ENCODE data around the gene CACNA1C. TPM values are rescaled to one million over a fixed set of nuclear protein-coding genes. Genes with fewer than 3 reads are reported as not detected.
"Not testable (repeated sequence)": the region's sequence is repeated elsewhere in the genome, so short reads cannot be mapped to it uniquely, and the experiment has no call there.

The CACNA1C gene
- total RNA-seq, 1 donor from 2014 or later = 20.0 TPM

DNA sequence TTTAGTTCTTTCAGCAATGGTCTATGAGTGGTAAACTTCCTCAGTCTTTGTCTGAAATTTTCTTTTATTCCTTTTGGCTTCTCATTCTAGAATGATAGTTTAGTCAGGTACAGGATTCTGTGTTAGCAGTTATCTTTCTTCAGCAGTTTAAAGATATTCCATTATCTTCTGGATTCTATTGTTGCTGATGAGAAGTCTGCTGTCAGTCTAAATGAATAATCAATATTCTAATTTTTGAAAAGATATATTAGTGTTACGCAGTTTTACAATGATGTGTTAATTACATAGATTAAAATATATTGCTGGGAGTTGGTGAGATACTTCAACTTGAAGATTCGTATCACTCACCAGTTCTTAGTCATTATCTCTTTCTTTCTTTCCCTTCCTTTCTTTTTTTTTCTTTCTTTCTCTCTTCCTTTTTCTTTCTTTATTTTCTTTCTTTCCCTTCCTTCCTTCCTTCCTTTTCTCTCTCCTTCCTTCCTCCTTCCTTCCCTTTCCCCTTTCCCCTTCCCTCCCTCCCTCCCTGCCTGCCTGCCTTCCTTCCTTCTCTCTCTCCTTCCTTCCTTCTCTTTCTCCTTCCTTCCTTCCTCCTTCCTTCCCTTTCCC is 17.8 kb downstream of the CACNA1C start:
- DNase-seq (ENCODE audit: low spot score in 2 of 2) (no peak), FAIRE-seq (no peak)

- DNase-seq (ENCODE audit: low spot score in 2 of 2) = no peak
- no peak for FAIRE-seq
These were observed 22.0 kb downstream of the CACNA1C start for GRCh38 chr12:2074792-2075191.

- no peak for DNase-seq (ENCODE audit: low spot score in 2 of 2)
- no peak for FAIRE-seq
These were observed 22.9 kb downstream of the CACNA1C start for GRCh38 chr12:2075508-2076195.

GRCh38 chr12:2076196-2076570 is 23.4 kb downstream of the CACNA1C start:
- no peak for FAIRE-seq

DNA sequence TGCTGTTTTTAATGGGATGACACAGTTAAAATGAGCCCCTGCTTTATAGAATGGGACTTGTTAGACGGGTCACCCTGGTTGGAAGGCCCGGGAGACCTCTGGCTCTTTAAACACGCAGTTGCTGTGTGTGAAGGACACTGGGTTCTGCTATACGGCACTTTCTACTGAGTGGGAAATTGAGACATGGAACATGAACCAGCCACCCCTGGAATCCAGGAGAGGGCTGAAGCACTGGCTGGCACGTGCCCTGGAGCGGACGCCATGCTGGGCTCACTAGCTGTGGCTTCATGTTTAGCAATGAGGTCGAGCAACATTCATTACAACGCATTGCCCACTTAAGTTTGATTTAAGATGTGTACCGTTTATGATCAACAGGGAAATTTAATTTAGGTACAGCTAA is 23.9 kb downstream of the CACNA1C start:
- DNase-seq (ENCODE audit: low spot score in 2 of 2) (no peak), FAIRE-seq (no peak)

More at GRCh38 chr12:2076196-2076570, 23.4 kb downstream of the CACNA1C start:
- no peak for DNase-seq (ENCODE audit: low spot score in 2 of 2)

DNA sequence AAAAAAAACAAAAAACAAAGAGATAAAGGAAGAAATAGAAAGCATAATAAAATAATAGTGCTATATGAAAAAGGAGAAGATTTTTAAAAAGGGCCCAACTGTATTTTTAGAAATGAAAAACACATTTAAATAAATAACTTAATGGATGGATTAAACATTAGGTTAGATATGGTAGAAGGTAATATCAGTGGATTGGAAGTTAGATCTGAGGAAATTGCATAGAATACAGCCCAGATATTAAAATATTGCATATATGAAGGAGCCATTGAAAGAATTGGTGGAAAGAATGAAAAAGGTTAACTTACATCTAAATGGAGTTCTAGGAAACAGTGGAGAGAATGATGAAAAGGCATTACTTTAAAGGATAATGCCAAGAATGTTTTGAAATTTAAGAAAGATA is 27.8 kb downstream of the CACNA1C start:
- FAIRE-seq (no peak), DNase-seq (ENCODE audit: low spot score in 2 of 2) (no peak)

- FAIRE-seq (no peak), DNase-seq (ENCODE audit: low spot score in 2 of 2) (no peak)
These were observed 29.5 kb downstream of the CACNA1C start for GRCh38 chr12:2082321-2082720.

GRCh38 chr12:2083008-2083407 is 30.2 kb downstream of the CACNA1C start:
- DNase-seq (ENCODE audit: low spot score in 2 of 2) = no peak
- FAIRE-seq = no peak

GRCh38 chr12:2083561-2083960 is 30.8 kb downstream of the CACNA1C start:
- DNase-seq (ENCODE audit: low spot score in 2 of 2) = no peak
- no peak for FAIRE-seq

GRCh38 chr12:2084553-2085296 is 31.9 kb downstream of the CACNA1C start:
- FAIRE-seq = no peak
- DNase-seq (ENCODE audit: low spot score in 2 of 2) = no peak

GRCh38 chr12:2092354-2092753 is 39.6 kb downstream of the CACNA1C start:
- FAIRE-seq (no peak), DNase-seq (ENCODE audit: low spot score in 2 of 2) (no peak)

GRCh38 chr12:2092890-2093289 is 40.1 kb downstream of the CACNA1C start:
- FAIRE-seq = no peak
- DNase-seq (ENCODE audit: low spot score in 2 of 2) = no peak

DNA sequence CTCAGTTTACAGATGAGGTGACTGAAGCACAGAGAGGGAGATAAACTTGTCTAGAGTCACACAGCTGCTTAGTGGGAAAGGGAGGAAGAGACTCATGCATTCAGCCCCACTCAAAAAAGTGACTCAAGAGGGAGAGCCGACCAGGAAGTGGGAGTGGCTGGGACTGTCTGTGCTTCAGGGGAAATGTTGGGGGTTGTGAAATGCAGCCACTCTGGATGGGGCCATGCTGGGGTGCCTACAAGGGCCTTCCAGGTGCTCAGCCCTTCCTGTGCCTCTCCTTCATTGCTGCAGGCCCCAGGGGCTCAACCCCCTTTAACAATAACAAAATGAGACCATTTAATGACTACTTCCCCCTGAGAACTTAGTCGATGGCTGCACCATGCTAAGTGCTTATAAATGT is 41.8 kb downstream of the CACNA1C start:
- DNase-seq (ENCODE audit: low spot score in 2 of 2) (no peak), FAIRE-seq (no peak)

- DNase-seq (ENCODE audit: low spot score in 2 of 2) (no peak), FAIRE-seq (no peak)
These were observed 43.1 kb downstream of the CACNA1C start for GRCh38 chr12:2095878-2096277.

DNA sequence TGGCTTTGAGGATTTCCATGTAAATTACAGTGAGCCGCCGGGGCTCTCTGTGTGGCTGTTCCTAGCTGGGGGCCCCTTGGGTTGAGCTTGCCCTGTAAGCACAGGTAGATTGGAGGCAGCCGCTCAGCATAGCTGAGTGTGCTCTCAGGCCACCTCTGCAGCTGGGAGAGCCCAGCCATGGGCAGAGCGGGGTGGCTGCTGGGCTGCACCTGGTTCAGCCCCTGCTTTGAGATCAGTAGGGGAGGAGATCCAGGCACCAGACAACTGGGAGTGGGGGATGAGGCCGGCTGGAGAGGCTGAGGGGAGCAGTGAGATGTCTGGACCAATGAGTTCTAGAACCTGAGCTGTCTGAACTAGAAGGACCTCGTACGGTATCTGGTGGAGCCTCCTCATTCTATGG is 44.8 kb downstream of the CACNA1C start:
- FAIRE-seq (no peak), DNase-seq (ENCODE audit: low spot score in 2 of 2) (no peak)

- FAIRE-seq (no peak), DNase-seq (ENCODE audit: low spot score in 2 of 2) (no peak)
These were observed 46.1 kb downstream of the CACNA1C start for GRCh38 chr12:2098852-2099251.

GRCh38 chr12:2099595-2099994 is 46.8 kb downstream of the CACNA1C start:
- FAIRE-seq (no peak), DNase-seq (ENCODE audit: low spot score in 2 of 2) (no peak)

- FAIRE-seq = no peak
- no peak for DNase-seq (ENCODE audit: low spot score in 2 of 2)
These were observed 48.6 kb downstream of the CACNA1C start for GRCh38 chr12:2101359-2101758.

DNA sequence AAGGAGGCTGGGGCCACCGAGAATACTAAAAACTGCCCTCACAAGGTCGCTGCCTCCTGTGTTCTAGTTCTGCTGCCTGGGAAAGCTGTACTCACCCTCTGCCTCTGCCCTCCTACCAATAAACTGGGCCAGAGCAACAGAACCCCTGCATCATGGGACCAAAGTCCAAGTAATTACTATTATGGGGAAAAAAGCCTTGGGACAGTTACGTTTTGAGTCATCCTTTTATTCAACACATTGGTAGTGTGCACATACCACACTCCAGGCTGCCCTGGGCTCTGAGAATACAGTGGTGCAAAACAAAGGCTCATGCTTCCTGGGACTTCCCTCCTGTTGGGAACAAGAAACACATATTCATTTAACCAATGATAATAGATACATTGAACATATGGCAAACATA is 49.0 kb downstream of the CACNA1C start:
- DNase-seq (ENCODE audit: low spot score in 2 of 2) (no peak), FAIRE-seq (no peak)

GRCh38 chr12:2102736-2103135 is 49.9 kb downstream of the CACNA1C start:
- not testable (repeated sequence) for FAIRE-seq; DNase-seq (ENCODE audit: low spot score in 2 of 2)

DNA sequence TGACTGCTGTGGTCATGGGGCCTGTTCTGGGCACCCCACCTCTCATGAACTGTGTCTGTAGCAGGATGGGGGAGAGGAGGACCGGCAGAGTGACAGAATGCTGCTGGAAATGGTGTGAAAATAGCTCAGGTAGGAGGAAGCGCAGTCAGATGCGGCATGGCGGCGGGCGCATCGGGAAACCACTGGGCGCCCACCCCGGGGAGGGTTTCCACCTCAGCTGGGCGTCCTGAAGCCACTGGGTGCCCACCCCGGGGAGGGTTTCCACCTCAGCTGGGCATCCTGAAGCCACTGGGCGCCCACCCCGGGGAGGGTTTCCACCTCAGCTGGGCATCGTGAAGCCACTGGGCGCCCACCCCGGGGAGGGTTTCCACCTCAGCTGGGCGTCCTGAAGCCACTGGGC is 52.6 kb downstream of the CACNA1C start:
- not testable (repeated sequence) for DNase-seq (ENCODE audit: low spot score in 2 of 2); FAIRE-seq

DNA sequence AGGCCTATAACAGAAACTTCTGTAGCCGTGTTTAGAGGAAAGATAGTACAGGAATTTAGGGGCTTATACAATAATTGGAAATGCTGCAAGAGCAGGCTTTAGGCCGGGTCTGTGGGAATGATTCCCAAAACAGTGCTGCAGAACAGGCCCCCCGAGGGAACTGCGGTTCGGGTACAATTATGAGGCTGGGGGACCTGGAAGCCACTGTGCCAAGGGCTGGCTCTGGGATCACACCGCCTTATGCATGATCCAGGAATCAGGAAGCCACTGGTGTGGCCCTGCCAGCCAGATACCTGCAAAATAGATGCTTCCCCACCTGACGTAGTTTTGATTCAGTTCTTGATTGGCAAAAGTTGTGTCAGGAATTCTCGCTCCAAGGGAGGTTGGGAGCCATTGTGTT is 55.4 kb downstream of the CACNA1C start:
- FAIRE-seq (no peak), DNase-seq (ENCODE audit: low spot score in 2 of 2) (no peak)
